GM12878 (cell line): ENCODE measurements around the gene DMRT1.

Experiments used
- CEBPB ChIP-seq, 2 experiments: fragments of 150-350 bp in 1 of 2; IDR thresholded peaks; 2 replicates each; pipeline ENCODE4 v1.6.1; 2012 to 2014; ENCODE audit warnings: low read depth in 2 of 2, low read length in 2 of 2, borderline replicate concordance in 1 of 2, inconsistent platforms in 1 of 2
- CTCF ChIP-seq, 3 experiments: IDR thresholded peaks in 2 of 3; conservative IDR thresholded peaks in 1 of 3; 2 replicates each; pipeline ENCODE4 v1.5.1; 2011; ENCODE audit warnings: low read depth in 3 of 3, low read length in 3 of 3, mild to moderate bottlenecking in 3 of 3, control low read depth in 2 of 3, moderate library complexity in 2 of 3, inconsistent platforms in 1 of 3, mixed read lengths in 1 of 3; ENCODE audit not compliant: control insufficient read depth in 2 of 3, insufficient read depth in 1 of 3; ENCODE audit errors: extremely low read depth in 1 of 3
- FOXM1 ChIP-seq: IDR thresholded peaks from 2 replicates; pipeline ENCODE4 v1.6.1; 2012; ENCODE audit warnings: low read depth, mild to moderate bottlenecking, inconsistent platforms, low read length, moderate library complexity
- PAX5 ChIP-seq: IDR thresholded peaks from 2 replicates; pipeline ENCODE4 v1.6.1; 2011; ENCODE audit warnings: low read depth, low read length, borderline replicate concordance
- POLR2A ChIP-seq: IDR thresholded peaks from 2 replicates; pipeline ENCODE4 v1.6.1; 2011; ENCODE audit warnings: low read depth, mild to moderate bottlenecking, low read length
- RAD21 ChIP-seq: IDR thresholded peaks from 2 replicates; pipeline ENCODE4 v1.6.1; 2011; ENCODE audit warnings: mild to moderate bottlenecking, low read depth, low read length, moderate library complexity; ENCODE audit not compliant: insufficient read depth
- RFX5 ChIP-seq: IDR thresholded peaks from 2 replicates; pipeline ENCODE4 v1.6.1; 2011; ENCODE audit warnings: low read depth, low read length, improper control_type of control experiment
- SMC3 ChIP-seq: IDR thresholded peaks from 2 replicates; pipeline ENCODE4 v1.6.1; 2011; ENCODE audit warnings: low read length, improper control_type of control experiment, borderline replicate concordance
- USF2 ChIP-seq: IDR thresholded peaks from 2 replicates; pipeline ENCODE4 v1.6.1; 2011; ENCODE audit warnings: low read depth, low read length, improper control_type of control experiment, borderline replicate concordance
- YY1 ChIP-seq: IDR thresholded peaks from 2 replicates; pipeline ENCODE4 v1.6.1; 2011; ENCODE audit warnings: low read depth, mild to moderate bottlenecking, low read length

- TF ChIP-seq CEBPB (IDR thresholded peaks at IDR 0.05; ENCODE audit: borderline replicate concordance in 1 of 2, low read depth in 2 of 2, low read length in 2 of 2) (no peak), PAX5 (no peak), CTCF (IDR thresholded peaks at IDR 0.05 in 2 of 3, conservative IDR thresholded peaks at IDR 0.05 in 1 of 3; ENCODE audit: control insufficient read depth in 2 of 3, extremely low read depth in 1 of 3, insufficient read depth in 1 of 3, low read depth in 3 of 3, low read length in 3 of 3) (no peak), YY1 (no peak), RAD21 (no peak), SMC3 (no peak), FOXM1 (no peak), USF2 (no peak), RFX5 (no peak), POLR2A (no peak)
Measured at GRCh38 chr9:959914-960313, 118.4 kb downstream of the DMRT1 start.
